Measurements from ENCODE around the gene ANKS1B. TPM values are rescaled to one million over a fixed set of nuclear protein-coding genes. Genes with fewer than 3 reads are reported as not detected.

The ANKS1B gene
- total RNA-seq, 5 donors from 2014 or later (not counting 1 experiment from before 2014, with no cell fraction given) = 0.18 to 0.47 (median 0.19) TPM; not detected in 2

DNA sequence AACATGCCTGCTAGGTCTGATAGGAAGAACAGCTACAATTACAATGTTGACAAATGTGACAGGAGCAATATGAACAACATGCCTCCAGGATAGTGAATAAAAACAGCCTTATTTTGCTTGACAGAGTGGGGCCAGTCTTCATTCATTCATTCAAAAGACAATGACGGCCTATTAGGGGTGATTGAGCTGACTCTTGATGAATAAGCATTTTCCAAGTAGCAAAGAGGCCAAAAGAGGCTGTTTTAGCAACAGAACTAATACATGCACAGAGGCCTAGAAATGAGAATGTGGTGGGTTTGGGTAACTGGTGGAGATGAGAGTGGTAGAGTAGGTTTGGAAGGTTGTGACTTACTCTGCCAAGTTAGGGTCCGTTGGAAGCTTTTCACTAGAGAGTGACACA, 1201.3 kb downstream of the ANKS1B start:
- Mint-ChIP-seq H3K27ac (no peak overlapping the region), H3K27me3 (peaks cover 12 to 20% of the 10 kb centered on the region in 2 donors), H3K36me3 (no peaks in the 10 kb centered on the region), H3K4me3 (no peak overlapping the region), H3K4me1 (no peaks in the 10 kb centered on the region), H3K9me3 (peaks cover 0 to 6% (median 0%) of the 10 kb centered on the region in 3 donors)
- H3K27ac ChIP-seq (ENCODE audit: low read length) = no peak overlapping the region
- DNase-seq = no peak
- H3K4me3 ChIP-seq (ENCODE audit: control insufficient read depth in 1 of 2, extremely low read depth in 1 of 2, low read length in 1 of 2) = no peak overlapping the region
- H3K36me3 ChIP-seq (ENCODE audit: control insufficient read depth in 2 of 2, extremely low read depth in 1 of 2, insufficient read depth in 1 of 2, low read length in 1 of 2) = no peaks in the 10 kb centered on the region
- H3K4me1 ChIP-seq (ENCODE audit: control insufficient read depth in 1 of 2, extremely low read depth in 1 of 2, insufficient read depth in 2 of 2, low read length in 2 of 2) = no peaks in the 10 kb centered on the region
- no peaks in the 10 kb centered on the region for H3K9me3 ChIP-seq
- ChIA-PET CTCF (interaction anchor here in 1 of 2 donors (0.6 kb wide), 1 partner anchor 1329 kb away, joined by 3 read pairs; no protein-coding TSS in a partner anchor), POLR2A (no interaction called here)
- ATAC-seq (replicated peaks in 1 of 4) = no peak
- H3K27me3 ChIP-seq (replicated peaks in 1 of 2; ENCODE audit: control insufficient read depth in 2 of 2, extremely low read depth in 1 of 2, insufficient read depth in 2 of 2, low read length in 1 of 2) = peaks cover 2 to 4% of the 10 kb centered on the region in 2 experiments
- 100% methylated on average over 2 of the region's 2 CpGs for WGBS (ENCODE audit: insufficient coverage)

DNA sequence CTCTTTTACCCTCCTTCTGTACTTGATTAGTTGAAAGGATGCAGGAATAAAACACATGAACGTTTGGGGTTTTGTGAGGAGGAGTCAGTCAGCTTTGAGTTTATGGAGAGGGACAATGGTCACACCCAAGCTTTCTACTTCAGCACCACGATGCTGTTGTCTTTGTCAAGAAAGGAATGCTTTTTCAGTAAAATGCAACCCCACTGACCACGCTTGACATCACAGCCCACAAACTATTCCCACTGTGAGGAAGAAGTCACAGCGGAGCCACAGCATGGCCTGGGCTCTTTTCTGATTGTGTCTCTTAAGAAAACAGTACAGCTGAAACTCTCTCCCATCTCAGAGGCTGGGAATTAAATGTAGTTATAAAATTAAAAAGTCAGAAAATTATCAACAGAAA, 1204.5 kb downstream of the ANKS1B start:
- no CpG with 5 or more reads among the region's 4 CpGs for WGBS (ENCODE audit: insufficient coverage)
- Histone ChIP-seq H3K4me3 (ENCODE audit: control insufficient read depth in 1 of 2, extremely low read depth in 1 of 2, low read length in 1 of 2) (no peak overlapping the region), H3K27me3 (replicated peaks in 1 of 2; ENCODE audit: control insufficient read depth in 2 of 2, extremely low read depth in 1 of 2, insufficient read depth in 2 of 2, low read length in 1 of 2) (peaks cover 2 to 6% of the 10 kb centered on the region in 2 experiments), H3K36me3 (ENCODE audit: control insufficient read depth in 2 of 2, extremely low read depth in 1 of 2, insufficient read depth in 1 of 2, low read length in 1 of 2) (no peaks in the 10 kb centered on the region), H3K9me3 (no peaks in the 10 kb centered on the region), H3K4me1 (ENCODE audit: control insufficient read depth in 1 of 2, extremely low read depth in 1 of 2, insufficient read depth in 2 of 2, low read length in 2 of 2) (no peaks in the 10 kb centered on the region), H3K27ac (ENCODE audit: low read length) (no peak overlapping the region)
- no peak overlapping the region for H3K4me3 Mint-ChIP-seq
- peaks cover 0 to 6% (median 0%) of the 10 kb centered on the region in 3 donors for H3K9me3 Mint-ChIP-seq
- ChIA-PET CTCF (no interaction called here), POLR2A (no interaction called here)
- no peak overlapping the region for H3K27ac Mint-ChIP-seq
- ATAC-seq (replicated peaks in 1 of 4) (no peak), DNase-seq (no peak)
- no peaks in the 10 kb centered on the region for H3K36me3 Mint-ChIP-seq
- peaks cover 14 to 20% of the 10 kb centered on the region in 2 donors for H3K27me3 Mint-ChIP-seq
- H3K4me1 Mint-ChIP-seq = no peaks in the 10 kb centered on the region

DNA sequence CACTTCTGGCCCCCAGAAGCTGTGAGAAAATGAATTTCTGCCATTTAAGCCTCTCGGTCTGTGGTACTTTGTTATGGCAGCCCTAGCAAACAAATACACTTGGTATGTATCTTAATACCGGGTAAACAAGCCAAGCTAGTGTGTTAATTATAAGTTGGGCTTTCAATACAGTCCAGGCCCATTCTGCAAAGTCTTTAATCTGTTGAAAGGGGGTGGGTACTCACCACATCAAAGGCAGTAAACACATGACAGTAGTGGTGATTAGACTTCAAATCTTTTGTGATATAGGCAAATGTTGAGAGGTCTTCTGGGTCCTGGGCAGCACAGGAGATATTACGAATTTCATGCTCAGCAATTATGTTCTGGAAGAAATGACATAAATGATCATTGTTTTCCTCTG, 1211.9 kb downstream of the ANKS1B start:
- no peak overlapping the region for H3K4me3 ChIP-seq (ENCODE audit: control insufficient read depth in 1 of 2, extremely low read depth in 1 of 2, low read length in 1 of 2)
- Mint-ChIP-seq H3K36me3 (no peaks in the 10 kb centered on the region), H3K4me3 (no peak overlapping the region), H3K27ac (no peak overlapping the region), H3K27me3 (peaks cover under 1 to 1% of the 10 kb centered on the region in 2 donors), H3K4me1 (no peaks in the 10 kb centered on the region), H3K9me3 (peaks cover 0 to 5% (median 0%) of the 10 kb centered on the region in 3 donors)
- H3K36me3 ChIP-seq (ENCODE audit: control insufficient read depth in 2 of 2, extremely low read depth in 1 of 2, insufficient read depth in 1 of 2, low read length in 1 of 2) = no peaks in the 10 kb centered on the region
- H3K9me3 ChIP-seq = no peaks in the 10 kb centered on the region
- ChIA-PET POLR2A (no interaction called here), CTCF (no interaction called here)
- no peaks in the 10 kb centered on the region for H3K4me1 ChIP-seq (ENCODE audit: control insufficient read depth in 1 of 2, extremely low read depth in 1 of 2, insufficient read depth in 2 of 2, low read length in 2 of 2)
- H3K27ac ChIP-seq (ENCODE audit: low read length) = no peak overlapping the region
- no peak for ATAC-seq (replicated peaks in 1 of 4)
- peaks cover 0 to under 1% of the 10 kb centered on the region in 2 experiments for H3K27me3 ChIP-seq (replicated peaks in 1 of 2; ENCODE audit: control insufficient read depth in 2 of 2, extremely low read depth in 1 of 2, insufficient read depth in 2 of 2, low read length in 1 of 2)
- WGBS (ENCODE audit: insufficient coverage) = no CpG with 5 or more reads among the region's 3 CpGs
- DNase-seq = no peak

DNA sequence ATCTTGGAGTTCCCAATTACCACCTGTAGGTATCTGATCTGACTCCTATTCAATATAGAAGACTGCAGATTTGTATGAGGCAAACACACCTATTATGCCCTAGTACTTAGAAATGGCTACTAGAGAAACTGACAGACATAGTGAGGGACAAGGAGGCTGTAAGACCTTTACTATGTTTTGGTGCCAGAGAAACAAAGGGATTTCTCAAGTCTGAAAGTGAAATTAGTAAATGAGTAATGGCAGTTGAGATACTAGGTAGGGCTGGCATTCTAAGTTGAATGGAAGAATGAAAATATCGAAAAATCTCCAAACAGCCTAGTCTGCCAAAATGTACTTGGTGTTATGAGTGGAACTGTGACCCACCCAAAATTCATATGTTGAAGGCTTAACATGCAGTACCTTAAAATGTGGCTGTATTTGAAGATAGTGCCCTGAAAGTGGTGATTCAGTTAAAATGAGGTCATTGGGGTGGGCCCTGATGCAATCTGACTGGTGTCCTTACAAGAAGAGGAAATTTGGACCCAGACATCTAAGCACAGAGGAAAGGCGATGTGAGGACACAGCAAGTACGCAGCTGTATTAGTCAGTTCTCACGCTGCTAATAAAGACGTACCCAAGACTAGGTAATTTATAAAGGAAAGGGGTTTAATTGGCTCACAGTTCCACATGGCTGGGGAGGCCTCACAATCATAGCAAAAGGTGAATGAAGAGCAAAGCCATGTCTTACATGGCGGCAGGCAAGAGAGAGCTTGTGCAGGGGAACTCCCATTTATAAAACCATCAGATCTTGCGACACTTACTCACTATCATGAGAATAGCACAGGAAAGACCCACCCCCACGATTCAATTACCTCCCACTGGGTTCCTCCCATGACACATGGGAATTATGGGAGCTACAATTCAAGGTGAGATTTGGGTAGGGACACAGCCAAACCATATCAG, 1212.7 kb downstream of the ANKS1B start:
- DNase-seq (no peak), ATAC-seq (replicated peaks in 1 of 4) (no peak)
- no peaks in the 10 kb centered on the region for H3K4me1 ChIP-seq (ENCODE audit: control insufficient read depth in 1 of 2, extremely low read depth in 1 of 2, insufficient read depth in 2 of 2, low read length in 2 of 2)
- no peaks in the 10 kb centered on the region for H3K27me3 ChIP-seq (replicated peaks in 1 of 2; ENCODE audit: control insufficient read depth in 2 of 2, extremely low read depth in 1 of 2, insufficient read depth in 2 of 2, low read length in 1 of 2)
- WGBS (ENCODE audit: insufficient coverage) = 96% methylated on average over 5 of the region's 8 CpGs
- ChIA-PET CTCF (interaction anchor here in 1 of 2 donors (0.6 to 0.7 kb wide), 2 partner anchors 13 to 382 kb away, joined by 3 read pairs; no protein-coding TSS in a partner anchor), POLR2A (no interaction called here)
- H3K4me3 Mint-ChIP-seq = no peak overlapping the region
- peaks cover 0 to 3% of the 10 kb centered on the region in 2 donors for H3K27me3 Mint-ChIP-seq
- no peak overlapping the region for H3K27ac ChIP-seq (ENCODE audit: low read length)
- H3K36me3 ChIP-seq (ENCODE audit: control insufficient read depth in 2 of 2, extremely low read depth in 1 of 2, insufficient read depth in 1 of 2, low read length in 1 of 2) = no peaks in the 10 kb centered on the region
- peaks cover 0 to 5% (median 0%) of the 10 kb centered on the region in 3 donors for H3K9me3 Mint-ChIP-seq
- H3K4me1 Mint-ChIP-seq = no peaks in the 10 kb centered on the region
- no peak overlapping the region for H3K4me3 ChIP-seq (ENCODE audit: control insufficient read depth in 1 of 2, extremely low read depth in 1 of 2, low read length in 1 of 2)
- H3K36me3 Mint-ChIP-seq = no peaks in the 10 kb centered on the region
- H3K9me3 ChIP-seq = no peaks in the 10 kb centered on the region
- H3K27ac Mint-ChIP-seq = no peak overlapping the region

DNA sequence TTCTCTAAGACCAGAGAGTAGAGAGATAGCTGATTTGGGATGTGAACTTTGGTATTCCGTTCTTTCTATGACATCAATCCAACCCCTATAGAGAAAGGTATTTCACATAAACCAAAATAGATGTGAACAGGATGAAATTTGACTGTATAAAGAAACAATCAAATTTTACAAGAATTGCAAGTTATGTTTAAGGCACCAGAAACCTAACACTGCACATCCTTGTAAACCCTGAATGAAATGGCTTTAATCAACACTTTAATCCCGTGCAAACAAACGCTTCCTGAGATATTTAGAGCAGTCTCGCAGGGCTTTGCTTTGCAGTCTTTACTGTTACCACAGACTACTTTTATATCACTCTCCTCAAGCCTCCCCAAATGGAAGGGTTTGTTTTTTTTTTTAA, 1214.5 kb downstream of the ANKS1B start:
- peaks cover 0 to 5% (median 0%) of the 10 kb centered on the region in 3 donors for H3K9me3 Mint-ChIP-seq
- Histone ChIP-seq H3K36me3 (ENCODE audit: control insufficient read depth in 2 of 2, extremely low read depth in 1 of 2, insufficient read depth in 1 of 2, low read length in 1 of 2) (no peaks in the 10 kb centered on the region), H3K4me3 (ENCODE audit: control insufficient read depth in 1 of 2, extremely low read depth in 1 of 2, low read length in 1 of 2) (no peak overlapping the region), H3K27ac (ENCODE audit: low read length) (no peak overlapping the region), H3K4me1 (ENCODE audit: control insufficient read depth in 1 of 2, extremely low read depth in 1 of 2, insufficient read depth in 2 of 2, low read length in 2 of 2) (no peaks in the 10 kb centered on the region), H3K9me3 (no peaks in the 10 kb centered on the region), H3K27me3 (replicated peaks in 1 of 2; ENCODE audit: control insufficient read depth in 2 of 2, extremely low read depth in 1 of 2, insufficient read depth in 2 of 2, low read length in 1 of 2) (no peaks in the 10 kb centered on the region)
- ATAC-seq (replicated peaks in 1 of 4) (no peak), DNase-seq (no peak)
- H3K4me1 Mint-ChIP-seq = no peaks in the 10 kb centered on the region
- H3K4me3 Mint-ChIP-seq = no peak overlapping the region
- H3K27me3 Mint-ChIP-seq = peaks cover 3 to 4% of the 10 kb centered on the region in 2 donors
- 94% methylated on average over 2 of the region's 4 CpGs for WGBS (ENCODE audit: insufficient coverage)
- ChIA-PET POLR2A (no interaction called here), CTCF (no interaction called here)
- no peaks in the 10 kb centered on the region for H3K36me3 Mint-ChIP-seq
- no peak overlapping the region for H3K27ac Mint-ChIP-seq

DNA sequence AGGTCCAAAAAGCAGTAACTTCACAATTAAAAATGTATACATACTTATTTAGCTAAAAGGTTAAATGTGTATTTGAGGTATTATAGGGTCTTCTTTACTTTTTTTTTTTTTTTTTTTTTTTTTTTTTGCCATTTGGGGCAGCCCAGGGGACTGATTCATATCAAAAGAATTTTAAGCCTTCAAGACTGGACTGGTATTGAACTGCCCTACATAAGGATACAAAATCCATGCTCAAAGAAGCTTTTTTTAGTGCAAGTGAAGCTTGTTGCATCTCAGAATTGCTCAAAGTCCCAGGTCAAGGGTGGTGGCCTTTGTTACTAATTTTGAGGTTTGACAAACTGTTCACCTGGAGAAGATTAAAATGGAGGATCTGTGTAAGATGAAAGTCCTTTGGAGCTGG, 1215.7 kb downstream of the ANKS1B start:
- Histone ChIP-seq H3K27me3 (replicated peaks in 1 of 2; ENCODE audit: control insufficient read depth in 2 of 2, extremely low read depth in 1 of 2, insufficient read depth in 2 of 2, low read length in 1 of 2) (no peaks in the 10 kb centered on the region), H3K36me3 (ENCODE audit: control insufficient read depth in 2 of 2, extremely low read depth in 1 of 2, insufficient read depth in 1 of 2, low read length in 1 of 2) (no peaks in the 10 kb centered on the region), H3K4me1 (ENCODE audit: control insufficient read depth in 1 of 2, extremely low read depth in 1 of 2, insufficient read depth in 2 of 2, low read length in 2 of 2) (no peaks in the 10 kb centered on the region), H3K4me3 (ENCODE audit: control insufficient read depth in 1 of 2, extremely low read depth in 1 of 2, low read length in 1 of 2) (no peak overlapping the region), H3K9me3 (no peaks in the 10 kb centered on the region), H3K27ac (ENCODE audit: low read length) (no peak overlapping the region)
- H3K9me3 Mint-ChIP-seq = peaks cover 0 to 5% (median 0%) of the 10 kb centered on the region in 3 donors
- ChIA-PET POLR2A (interaction anchor here in 1 of 2 donors (0.6 kb wide), 1 partner anchor 12 kb away, joined by 7 read pairs; no protein-coding TSS in a partner anchor), CTCF (no interaction called here)
- no peaks in the 10 kb centered on the region for H3K4me1 Mint-ChIP-seq
- no peak for DNase-seq
- peaks cover 3 to 4% of the 10 kb centered on the region in 2 donors for H3K27me3 Mint-ChIP-seq
- no peak overlapping the region for H3K4me3 Mint-ChIP-seq
- no peak for ATAC-seq (replicated peaks in 1 of 4)
- no peaks in the 10 kb centered on the region for H3K36me3 Mint-ChIP-seq
- H3K27ac Mint-ChIP-seq = no peak overlapping the region
